ENCODE results near the gene HTR2C.
"Not testable (repeated sequence)": the region's sequence is repeated elsewhere in the genome, so short reads cannot be mapped to it uniquely, and the experiment has no call there.

The HTR2C gene

DNA sequence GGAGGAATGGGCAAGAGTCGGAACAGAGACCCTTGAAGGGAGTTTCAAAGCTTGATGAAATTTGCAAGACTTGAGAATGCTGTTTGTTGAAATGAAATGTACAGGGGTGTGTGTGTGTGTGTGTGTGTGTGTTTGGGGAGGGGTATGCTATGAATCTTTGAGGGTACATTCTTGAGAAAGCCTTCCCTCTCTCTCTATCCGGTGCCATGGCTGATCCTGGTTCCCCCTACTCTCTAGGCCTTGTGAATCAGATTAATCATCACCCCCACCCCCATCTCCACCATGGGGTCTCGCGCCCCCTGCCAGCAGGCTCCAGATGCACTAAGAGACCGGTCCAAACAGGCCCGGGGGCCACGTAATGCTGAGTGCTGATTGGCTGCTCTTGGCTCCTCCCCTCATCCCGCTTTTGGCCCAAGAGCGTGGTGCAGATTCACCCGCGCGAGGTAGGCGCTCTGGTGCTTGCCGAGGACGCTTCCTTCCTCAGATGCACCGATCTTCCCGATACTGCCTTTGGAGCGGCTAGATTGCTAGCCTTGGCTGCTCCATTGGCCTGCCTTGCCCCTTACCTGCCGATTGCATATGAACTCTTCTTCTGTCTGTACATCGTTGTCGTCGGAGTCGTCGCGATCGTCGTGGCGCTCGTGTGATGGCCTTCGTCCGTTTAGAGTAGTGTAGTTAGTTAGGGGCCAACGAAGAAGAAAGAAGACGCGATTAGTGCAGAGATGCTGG is at the start of gene HTR2C:
Gene HTR2C (plus strand): TSS at position 441 of the 729 bp plus-strand sequence. CDS start 142,851 bp downstream, outside the sequence.
- no peak for DNase-seq (ENCODE audit: low read depth in 2 of 2)

- DNase-seq (ENCODE audit: low read depth in 2 of 2) = no peak
Observed at GRCh38 chrX:114580336-114580735, 3.5 kb upstream of the HTR2C start.

GRCh38 chrX:114581528-114582263 is 2.2 kb upstream of the HTR2C start:
- DNase-seq (ENCODE audit: low read depth in 2 of 2) = no peak

DNA sequence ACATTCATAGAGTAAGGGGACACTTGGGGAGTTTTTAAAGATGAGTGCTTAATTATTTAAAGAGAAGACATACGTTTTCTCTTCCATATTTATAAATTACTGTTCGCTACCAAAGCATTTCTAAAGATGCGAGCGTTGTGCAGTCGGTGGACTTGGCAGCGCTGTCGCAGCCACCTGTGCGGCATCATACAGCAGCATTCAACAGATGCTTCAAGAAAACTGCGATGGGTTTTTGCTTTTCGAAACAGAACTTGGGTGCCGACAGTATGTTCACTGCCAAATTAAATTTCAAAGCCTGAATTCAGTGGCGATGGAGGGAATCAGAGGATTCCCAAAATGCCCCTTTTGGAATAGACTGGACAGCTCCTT is 1.6 kb upstream of the HTR2C start:
- no peak for DNase-seq (ENCODE audit: low read depth in 2 of 2)

DNA sequence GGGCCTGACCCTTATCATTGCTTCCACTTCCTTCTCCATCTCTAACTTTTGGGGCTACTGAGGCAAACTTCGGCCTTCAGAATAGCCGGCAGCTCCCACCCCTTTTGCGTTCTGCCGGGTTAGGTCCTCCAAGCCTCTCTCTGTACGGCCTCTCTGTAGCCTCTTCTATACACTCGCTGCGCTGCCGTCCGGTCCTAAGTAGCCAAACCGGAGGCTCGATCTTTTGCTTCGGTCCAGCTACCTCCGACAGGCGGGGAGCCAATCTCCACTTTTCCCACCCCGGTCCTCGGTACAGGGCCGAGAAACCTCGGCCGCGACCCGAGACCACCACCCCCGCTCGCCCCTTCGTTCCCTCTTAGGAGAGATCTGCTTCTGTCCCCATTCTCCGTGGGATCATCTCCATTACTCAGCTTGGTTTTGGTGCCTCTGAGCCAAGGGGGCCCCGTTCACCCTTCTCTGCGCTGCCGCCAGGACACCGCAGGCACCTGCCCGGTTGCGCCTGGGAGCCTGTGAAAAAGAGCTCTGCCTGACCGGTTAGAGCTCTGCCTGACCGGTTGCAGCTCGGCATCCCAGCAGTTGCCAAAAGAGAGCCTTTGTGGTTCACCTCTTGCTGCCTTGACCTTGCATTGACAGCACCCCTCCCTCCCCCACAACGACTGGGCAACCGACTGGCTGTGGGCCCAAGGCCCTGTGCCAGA is 1.0 kb upstream of the HTR2C start:
- DNase-seq (ENCODE audit: low read depth in 2 of 2) = no peak

- DNase-seq (ENCODE audit: low read depth in 2 of 2) = no peak
Observed at GRCh38 chrX:114584375-114584943, 573 bp downstream of the HTR2C start.

DNA sequence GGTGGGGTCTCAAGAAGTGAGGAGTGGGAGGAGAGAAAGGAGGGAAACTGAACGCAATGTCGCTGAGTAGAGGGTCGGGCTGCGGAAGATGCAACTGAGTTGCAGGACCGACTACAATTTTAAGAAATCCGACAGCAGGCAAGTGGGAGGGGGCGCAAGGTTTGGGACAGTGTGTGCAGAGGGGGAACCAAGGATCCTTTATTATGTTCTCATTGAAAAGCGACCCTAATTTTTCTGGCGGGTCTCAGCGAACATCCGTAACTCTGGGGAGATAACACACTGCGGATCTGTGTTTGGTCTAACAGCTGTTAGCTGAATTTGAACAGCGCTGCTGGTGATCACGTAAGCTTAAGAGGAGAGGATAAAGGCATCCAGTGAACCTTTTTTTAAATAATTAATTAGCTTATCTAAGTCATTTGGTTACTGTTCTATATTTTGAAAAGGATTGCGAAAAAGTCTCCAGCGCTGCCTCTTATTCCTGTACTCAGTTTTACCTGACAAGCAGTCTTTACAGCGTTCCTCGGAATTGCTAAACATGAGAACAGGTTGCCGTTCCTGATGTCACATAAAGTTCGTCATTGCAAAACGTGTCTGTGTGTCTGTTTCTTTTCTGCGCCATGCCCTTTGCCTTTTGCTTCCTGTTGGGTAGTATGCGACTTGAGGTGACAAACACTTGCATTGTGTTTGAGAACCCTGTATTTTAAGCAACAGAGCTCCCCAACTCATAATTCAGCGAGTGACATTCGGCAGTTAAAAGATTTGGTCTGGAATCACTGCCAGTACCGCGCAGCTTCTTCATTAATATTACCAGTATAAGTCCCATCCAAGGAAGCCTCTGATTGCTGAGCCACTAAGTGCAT is 1.3 kb downstream of the HTR2C start:
- no peak for DNase-seq (ENCODE audit: low read depth in 2 of 2)

GRCh38 chrX:114591121-114591520 is 7.2 kb downstream of the HTR2C start:
- no peak for DNase-seq (ENCODE audit: low read depth in 2 of 2)

DNA sequence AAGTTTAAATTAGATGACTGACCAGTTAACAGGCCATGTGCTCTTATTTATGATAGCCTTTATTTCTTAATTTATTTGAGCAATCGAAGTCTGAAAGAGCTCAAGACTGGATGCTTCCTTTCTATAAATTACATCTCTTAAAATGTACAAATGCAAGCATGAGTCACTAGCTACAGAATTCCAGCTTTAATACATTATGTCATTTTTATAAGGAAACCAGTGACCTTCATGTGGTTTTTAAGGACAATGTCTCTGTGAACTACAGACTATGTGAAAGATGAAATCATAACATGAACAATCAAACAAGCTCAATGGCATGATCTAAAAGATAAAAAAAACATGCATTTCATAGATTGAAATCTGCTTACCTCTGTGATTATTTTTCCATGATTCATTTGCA is 15.4 kb downstream of the HTR2C start:
- DNase-seq (ENCODE audit: low read depth in 2 of 2) = no peak

DNA sequence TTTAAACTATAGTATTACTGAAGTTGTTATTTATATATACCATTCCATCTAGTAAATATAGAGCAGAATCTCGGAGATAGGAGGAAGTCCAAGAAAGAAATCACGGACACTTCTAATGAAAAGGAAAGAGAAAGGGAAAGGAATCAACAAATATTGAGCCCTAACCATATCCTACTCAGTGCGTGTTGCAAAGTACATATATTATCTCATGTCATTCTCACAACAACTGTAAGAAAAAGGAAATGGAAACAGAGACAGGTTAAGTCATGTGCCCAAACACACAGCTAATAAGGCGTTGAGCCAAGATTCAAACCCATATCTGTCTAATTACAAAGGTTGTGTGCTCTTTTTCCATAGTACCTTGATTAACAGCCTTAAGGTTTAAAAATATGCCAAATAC is 16.0 kb downstream of the HTR2C start:
- no peak for DNase-seq (ENCODE audit: low read depth in 2 of 2)

DNA sequence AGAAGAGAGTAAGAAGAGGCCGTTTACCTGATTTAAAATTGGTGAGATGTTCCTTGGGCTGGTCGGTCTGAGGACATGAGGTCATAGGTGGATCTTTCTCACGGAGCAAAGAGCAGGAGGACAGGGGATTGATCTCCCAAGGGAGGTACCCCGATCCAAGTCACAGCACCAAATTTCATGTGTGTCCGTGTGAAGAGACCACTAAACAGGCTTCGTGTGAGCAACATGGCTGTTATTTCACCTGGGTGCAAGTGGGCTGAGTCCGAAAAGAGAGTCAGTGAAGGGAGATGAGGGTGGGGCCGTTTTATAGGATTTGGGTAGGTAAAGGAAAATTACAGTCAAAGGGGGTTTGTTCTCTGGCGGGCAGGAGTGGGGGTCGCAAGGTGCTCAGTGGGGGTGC is 22.7 kb downstream of the HTR2C start:
- not testable (repeated sequence) for DNase-seq (ENCODE audit: low read depth in 2 of 2)

- DNase-seq (ENCODE audit: low read depth in 2 of 2) = no peak
Observed at GRCh38 chrX:114611018-114611619, 27.2 kb downstream of the HTR2C start.

- DNase-seq (ENCODE audit: low read depth in 2 of 2) = no peak
Observed at GRCh38 chrX:114615765-114616164, 31.9 kb downstream of the HTR2C start.

DNA sequence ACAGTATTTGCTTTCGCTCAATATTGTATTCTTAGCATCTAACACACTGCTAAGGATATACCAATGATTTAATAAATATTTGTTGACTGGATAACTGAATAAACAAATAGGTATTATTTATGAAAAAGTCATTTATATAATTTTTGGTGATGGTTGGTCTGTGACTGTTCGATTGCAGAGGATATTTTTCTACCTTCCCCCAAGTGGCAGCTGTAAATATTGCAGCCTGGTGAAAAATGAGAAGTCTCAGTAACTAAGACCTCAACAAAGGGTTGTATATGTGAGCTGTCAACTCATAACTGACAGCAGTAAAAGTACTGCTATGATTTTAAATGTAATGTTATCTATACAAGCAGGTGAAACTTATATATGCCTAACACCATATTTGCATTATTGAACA is 36.0 kb downstream of the HTR2C start:
- DNase-seq (ENCODE audit: low read depth in 2 of 2) = no peak

DNA sequence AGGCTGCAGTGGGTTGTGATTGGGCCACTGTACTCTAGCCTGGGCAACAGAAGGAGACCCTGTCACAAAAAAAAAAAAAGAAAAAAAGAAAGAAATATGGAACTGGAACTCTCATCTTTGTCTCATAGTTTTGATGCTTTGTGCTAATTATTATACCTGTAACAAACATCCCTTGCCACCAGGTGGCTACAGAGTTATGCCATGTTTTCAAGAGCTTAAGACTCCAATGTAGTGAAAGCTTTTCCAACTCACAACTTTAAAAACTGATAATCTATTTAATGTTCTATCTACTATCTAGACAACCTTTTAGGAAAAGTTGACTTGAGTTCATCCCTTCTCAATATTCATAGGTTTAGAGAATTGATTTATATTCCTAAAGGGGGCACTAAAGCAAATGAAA is 42.4 kb downstream of the HTR2C start:
- DNase-seq (ENCODE audit: low read depth in 2 of 2) = no peak

- DNase-seq (ENCODE audit: low read depth in 2 of 2) = no peak
Observed at GRCh38 chrX:114635986-114636385, 52.1 kb downstream of the HTR2C start.

DNA sequence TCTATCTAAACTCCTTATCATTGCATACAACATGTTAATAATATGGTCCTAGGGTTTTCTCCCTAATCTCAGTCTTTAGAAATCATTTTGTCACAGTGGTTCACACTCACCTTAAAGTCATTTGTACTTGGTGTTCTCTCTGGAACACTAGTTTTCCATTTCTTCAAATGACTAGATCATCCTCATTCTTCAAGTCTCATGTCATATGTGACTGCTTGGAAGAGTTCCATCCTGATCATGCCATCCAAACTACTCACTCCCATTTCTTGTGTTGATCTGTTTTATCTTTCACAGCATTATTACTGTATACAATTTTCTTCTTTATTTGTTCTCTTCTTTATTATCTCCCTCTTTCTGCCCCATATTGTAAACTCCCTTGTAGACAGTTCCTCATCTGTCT is 66.5 kb downstream of the HTR2C start:
- no peak for DNase-seq (ENCODE audit: low read depth in 2 of 2)

DNA sequence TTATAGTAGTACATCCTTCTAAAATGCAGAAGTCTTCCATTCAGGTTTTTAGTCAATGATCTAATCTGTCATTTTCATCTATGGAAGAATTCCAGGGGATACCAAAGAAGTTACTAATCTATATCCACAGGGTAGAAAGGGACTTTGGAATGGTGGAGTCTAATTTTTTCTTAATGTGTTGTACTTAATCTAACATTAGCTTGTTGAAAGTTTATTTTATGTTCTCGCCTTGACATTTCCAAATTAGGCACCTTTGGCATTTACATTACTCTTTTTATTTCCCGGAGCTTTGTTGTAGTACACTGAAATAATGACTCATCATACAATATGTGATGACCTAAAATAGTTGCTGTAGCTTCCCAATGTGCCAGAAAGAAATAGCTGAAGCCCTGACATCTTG is 91.5 kb downstream of the HTR2C start:
- no peak for DNase-seq (ENCODE audit: low read depth in 2 of 2)

GRCh38 chrX:114700533-114700932 is 116.6 kb downstream of the HTR2C start:
- DNase-seq (ENCODE audit: low read depth in 2 of 2) = not testable (repeated sequence)

- DNase-seq (ENCODE audit: low read depth in 2 of 2) = no peak
Observed at GRCh38 chrX:114709406-114709805, 125.5 kb downstream of the HTR2C start.

GRCh38 chrX:114710571-114710970 is 126.7 kb downstream of the HTR2C start:
- no peak for DNase-seq (ENCODE audit: low read depth in 2 of 2)

Data from stimulated activated CD8-positive, alpha-beta memory T cell treated with anti-CD3 and anti-CD28 coated beads, Interleukin-15, amount 100 ng/mL, for 4 hours (primary cell).